ENCODE data around the gene CHSY1.

DNA sequence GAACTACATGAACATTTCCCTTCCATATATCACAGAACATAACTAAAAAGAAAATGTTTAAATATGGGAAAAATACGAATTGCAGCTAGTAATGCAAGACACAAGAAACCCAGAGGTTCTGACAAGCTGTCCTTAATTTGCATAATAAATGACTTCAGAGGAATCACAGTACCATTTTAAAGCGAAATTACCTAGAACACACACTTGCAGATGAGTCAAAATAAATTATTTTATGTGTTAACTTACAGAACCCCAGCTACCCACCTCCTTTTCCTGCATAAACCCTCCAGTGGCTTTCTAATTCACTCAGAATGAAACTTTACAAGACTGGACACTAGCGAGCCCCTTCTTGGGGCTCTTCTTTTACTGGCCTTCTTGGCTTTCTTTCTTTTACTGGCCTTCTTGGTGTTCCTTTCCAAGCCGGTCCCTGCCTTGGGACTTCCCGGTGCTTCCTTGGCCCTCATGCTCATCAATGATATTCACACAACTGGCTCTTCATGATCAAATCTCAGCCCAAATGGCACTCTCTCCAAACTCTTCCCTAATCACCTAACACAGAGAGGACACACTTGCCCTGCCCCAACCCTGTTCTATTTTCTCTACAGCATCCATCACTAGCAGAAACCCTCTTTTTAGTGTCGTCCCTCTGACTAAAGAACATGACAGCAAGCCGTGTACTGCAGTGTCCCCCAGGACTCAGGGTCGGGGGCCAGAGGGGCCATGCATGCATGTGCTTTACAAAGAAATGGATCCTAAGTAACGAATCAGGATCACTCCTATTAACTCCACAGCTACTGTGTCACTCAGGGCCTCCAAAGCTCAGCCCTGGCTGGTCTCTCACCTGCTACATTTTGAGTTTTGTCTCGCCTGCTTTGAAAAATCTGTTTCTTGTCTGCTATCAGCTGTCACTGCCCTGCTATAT, 4.8 kb downstream of the CHSY1 start:
- TF ChIP-seq POLR2A (IDR thresholded peaks at IDR 0.05): no peak
- TF ChIP-seq, protein P1, sequence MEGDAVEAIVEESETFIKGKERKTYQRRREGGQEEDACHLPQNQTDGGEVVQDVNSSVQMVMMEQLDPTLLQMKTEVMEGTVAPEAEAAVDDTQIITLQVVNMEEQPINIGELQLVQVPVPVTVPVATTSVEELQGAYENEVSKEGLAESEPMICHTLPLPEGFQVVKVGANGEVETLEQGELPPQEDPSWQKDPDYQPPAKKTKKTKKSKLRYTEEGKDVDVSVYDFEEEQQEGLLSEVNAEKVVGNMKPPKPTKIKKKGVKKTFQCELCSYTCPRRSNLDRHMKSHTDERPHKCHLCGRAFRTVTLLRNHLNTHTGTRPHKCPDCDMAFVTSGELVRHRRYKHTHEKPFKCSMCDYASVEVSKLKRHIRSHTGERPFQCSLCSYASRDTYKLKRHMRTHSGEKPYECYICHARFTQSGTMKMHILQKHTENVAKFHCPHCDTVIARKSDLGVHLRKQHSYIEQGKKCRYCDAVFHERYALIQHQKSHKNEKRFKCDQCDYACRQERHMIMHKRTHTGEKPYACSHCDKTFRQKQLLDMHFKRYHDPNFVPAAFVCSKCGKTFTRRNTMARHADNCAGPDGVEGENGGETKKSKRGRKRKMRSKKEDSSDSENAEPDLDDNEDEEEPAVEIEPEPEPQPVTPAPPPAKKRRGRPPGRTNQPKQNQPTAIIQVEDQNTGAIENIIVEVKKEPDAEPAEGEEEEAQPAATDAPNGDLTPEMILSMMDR (IDR thresholded peaks at IDR 0.05): no peak

All from testis (tissue), 2 donors.